CD4-positive, alpha-beta T cell treated with Interleukin-6 for 4 hours (primary cell): ENCODE results near the gene SLC25A1.

Experiments used
- DNase-seq: peaks from one replicate; pipeline ENCODE4 v3.0.0-alpha.2; 2020; ENCODE audit warnings: mixed read lengths

Gene SLC25A1

DNA sequence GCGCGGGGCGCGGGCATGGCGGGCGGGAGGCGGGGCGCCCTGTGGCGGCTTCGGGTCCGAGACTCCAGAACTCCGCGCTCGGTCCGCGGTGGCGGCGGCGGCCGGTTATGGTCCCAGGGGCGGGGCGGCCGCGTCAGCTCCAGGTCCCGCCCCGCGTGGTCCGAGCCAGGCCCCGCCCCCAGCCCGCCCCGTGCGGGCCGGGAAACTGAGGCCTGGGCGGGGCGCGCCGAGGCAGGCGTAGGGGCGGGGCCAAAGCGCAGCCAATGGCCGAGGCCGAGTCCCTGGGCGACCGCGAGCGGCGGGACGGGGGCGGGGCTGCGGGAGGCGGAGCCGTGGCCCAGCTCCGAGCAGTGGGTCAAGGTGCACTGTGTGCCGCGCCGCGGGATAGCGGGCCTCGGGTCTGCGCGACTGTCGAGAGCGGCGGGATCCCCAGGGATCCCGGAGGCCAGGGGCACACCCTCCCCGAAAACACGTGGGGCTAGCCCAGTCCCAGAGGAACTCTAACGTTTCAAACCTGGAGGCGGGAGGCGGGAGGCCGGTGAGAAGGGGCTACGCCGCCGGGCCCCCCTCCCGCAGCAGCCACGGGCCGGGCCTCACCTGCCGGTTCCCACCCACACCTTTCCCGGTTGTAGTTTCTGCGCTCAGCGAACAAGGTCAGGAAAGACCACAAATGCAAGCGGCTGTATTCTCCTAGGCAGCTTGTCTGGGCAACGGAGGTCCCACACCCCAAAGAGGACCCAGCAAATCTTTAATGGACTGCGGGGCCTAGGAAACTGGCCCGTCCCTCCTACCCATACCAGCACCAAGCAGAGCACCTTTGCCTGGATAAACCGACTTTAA, at the start of gene SLC25A1:
Gene SLC25A1 (minus strand): TSS at position 80 of the 840 bp plus-strand sequence. CDS start 63 bp downstream, at position 17.
- peak; percentile 95 for DNase-seq

DNA sequence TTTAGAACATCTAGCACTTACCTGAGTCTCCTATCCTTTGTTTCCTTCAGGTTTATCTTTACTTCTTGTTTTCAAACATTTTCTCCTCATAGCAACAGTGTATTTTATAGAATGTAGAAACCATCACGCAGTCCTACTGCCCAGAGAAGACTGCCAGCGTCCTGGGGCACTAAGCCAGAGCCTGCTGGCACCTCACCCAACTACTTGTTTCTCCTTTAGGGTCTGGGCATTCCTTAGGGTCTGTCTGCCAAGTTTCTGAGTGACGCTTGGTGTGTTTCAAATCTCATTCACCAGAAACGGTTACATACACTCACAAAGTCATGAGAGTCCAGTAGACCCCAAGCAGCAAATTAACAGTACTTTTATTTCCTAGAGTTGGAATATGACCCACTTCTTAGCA, 49.6 kb upstream of the SLC25A1 start:
- DNase-seq, result no peak

DNA sequence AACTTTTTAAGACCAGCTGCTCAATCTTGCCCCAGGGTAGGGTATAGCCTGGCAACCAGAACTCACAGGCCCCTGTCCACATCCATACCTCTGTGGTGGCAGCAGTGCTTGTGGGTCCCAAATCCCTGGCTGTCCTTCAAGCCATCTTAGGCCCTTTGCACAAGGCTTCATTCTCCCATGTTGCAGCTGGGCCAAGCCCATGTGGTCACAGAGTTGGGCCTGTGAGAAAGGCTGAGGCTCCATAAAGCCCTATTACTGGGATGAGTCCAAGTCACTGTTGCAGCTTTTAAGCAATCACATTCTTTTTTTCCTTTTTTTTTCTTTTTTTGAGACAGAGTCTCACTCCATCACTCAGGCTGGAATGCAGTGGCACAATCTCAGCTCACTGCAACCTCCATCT, 47.9 kb upstream of the SLC25A1 start:
- no peak for DNase-seq

DNA sequence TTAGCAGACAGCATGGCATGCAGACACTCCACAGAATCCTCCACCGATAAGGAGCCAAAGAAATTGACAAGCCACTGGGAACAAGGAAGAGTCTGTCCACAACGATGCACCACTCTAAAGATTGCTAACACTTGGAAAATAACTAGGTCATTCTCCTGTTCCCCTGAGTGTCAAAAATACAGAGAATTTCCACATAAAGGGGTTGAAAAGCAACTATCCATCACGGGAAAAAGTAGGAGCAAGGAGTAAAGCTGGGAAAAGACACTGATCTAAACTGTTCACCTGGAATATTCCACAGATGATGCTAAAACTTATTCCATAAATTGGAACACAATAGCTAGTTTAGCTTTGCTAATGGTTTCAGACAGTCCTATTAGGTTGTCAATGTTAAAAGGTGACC, 47.0 kb upstream of the SLC25A1 start:
- no peak for DNase-seq

DNA sequence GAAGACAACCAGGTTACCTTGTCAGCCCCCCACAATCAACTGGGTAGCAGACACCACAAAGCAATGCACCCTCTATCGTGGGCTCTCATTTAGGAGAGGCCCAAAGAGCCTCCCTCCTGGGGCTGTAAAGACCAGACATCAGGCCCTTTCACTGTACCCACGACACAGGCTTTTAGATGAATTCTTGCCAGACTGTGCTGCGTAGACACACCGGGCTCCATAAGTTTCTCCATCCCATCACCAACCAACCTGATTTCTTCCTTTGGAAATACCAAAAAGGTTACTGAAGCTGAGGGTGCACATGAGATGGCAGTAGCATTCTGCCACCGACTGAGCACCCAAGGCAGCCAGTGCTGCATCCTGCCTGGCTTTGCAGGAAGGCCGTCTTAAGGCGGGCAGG, 46.4 kb upstream of the SLC25A1 start:
- DNase-seq, result no peak

DNA sequence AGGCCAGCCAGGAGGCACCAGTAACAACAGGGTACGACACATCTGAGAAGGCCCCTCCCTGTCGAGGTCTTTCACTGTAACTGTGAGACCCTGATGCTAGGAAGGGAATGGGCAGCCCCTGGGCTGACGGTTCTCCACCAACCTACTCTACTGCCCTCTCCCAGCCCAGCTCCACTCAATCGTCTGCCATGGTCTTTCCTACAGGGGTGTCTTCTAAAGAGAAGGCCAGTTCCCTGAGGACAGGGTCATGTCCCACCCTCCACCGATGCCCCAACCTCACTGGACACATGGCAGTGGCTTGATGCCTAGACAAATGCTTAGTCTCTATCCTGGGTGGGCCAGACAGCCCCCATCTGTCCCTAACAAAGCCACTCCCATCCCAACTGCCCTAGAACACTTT, 46.0 kb upstream of the SLC25A1 start:
- no peak for DNase-seq

DNA sequence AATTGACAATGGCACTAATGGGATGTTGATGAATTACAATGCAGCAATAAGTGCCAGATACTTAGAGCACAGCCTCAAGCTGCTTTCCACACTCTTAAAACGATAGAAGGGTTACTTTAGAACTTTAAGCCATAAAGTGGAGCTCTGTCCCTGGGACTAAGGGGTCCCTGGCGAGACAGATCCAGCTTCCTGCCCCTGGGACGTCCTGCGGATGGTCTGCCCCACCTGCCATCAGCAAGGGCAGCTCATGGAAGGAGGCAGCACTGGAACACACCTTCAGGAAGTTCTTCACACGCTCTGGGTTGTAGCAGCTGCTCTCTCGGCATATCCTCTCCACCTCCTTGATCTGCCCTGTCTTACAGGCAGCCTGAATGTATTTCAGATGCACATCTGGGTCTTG, 45.1 kb upstream of the SLC25A1 start:
- no peak for DNase-seq

DNA sequence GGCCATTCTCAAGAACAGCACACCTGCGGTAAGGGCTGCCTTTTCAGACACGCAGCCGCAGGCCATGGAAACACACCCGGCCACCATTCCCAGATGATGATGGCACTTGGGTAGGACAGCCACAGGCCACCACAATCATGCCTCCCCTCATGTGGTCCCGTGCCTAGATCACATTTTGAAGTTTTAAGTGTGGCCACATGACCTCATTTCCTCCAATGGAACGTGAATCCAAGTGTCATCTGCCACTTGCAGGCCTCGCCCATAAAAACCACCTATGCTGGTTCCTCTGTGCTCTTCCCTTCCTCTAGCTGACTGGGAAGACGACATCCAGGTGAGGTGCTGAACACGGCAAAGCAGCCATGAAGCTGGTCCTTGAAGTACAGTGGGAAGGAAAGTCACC, 44.6 kb upstream of the SLC25A1 start:
- DNase-seq, result no peak

DNA sequence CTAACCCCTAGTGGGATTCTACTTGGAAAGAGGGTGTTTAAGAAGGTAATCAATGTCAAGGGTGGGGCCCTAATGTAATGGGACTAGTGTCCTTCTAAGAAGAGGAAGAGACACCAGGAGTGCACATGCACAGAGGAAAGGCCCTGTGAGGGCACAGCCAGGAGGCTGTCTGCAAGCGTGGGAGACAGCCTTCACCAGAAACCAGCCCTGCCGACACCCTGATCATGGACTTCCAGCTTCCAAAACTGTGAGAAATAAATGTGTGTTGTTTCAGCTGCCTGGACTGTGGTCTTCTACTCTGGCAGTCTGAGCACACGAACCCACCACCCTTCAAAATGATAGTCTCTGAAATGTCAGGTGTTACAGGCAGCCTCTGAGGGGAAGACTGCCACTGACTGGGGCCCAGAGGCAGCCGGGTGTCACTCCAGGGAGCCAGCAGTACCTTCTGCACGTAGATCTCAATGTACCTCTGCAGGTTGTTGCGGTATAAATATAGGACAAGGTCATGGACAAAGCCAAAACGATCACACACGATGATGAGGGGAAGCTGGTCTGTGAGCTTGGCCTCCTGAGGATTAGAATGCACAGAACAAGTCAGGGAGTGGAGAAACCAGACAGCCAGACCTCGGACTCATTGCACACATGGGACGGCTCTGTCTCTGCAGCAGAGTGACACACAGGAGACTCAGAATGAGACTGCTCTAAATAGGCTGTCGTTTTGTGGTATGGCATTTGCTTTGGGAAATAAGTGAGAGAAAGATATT, 43.9 kb upstream of the SLC25A1 start:
- DNase-seq, result no peak

DNA sequence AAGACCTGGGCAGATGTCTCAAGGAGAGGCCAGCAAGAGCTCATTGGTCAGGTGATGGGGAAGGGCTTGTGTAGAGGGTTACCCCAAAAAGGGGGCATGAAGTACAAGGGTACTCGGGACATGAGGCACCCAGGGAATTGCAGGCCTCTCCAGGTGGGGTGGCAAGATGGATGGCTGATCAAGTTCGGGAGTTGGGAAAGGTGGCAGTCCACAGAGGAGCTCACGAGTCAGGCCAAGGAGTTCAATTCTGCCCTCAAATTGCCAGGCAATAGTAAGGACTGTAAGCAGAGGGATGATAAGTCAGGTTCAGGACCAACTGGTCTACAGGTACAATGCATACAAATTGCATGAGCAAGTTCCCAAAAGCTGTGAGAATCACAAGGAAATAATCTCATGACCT, 42.3 kb upstream of the SLC25A1 start:
- no peak for DNase-seq

DNA sequence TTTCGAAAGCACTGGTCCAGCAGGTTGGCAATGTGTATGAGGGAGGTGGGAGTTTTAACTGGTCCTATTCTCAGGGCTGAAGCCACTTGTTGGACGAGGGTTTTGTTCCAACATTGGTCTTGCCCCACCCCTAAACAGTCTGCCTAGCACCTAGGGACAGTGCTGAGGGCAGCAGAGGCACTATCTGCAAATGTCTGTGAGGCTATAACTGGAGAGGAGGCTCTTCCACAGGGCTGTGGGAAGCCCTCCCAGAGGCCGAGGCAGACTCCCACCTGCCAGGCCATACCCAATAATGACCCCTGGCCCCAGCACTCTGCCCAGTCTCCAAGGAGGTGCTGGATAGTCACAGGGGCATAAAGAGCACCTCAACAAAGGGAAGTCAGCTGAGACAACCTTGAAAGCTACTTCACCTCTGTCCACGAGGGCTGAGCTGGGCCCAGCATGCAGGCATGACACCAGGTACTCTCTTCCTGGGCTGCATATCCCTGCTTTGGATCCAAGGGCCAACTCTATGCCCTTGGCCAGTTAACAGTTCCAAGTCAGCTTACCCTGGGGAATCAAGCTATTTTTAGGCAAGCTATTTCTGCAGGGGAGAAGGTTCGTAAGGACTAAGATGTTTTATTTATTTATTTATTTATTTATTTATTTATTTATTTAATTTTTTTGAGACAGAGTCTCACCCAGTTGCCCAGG, 40.2 kb upstream of the SLC25A1 start:
- DNase-seq, result no peak

DNA sequence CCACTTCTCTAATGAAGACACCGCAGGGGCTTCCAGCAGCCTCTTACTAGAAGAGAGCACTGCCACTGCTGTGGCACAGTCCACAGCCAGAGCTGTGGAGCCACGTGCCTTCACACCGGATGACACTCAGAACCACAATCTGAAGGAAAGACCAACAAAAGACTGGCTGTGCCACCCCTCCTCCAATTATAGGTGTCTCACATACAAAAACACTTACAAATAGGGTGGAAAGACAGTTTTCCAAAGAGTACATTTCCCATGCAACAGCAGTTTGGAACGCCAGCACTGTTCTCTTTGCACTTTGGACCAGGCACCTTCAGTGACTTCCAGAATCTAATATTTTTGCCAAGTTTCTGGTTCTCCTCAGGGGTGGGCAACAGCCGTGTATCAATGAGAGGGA, 38.0 kb upstream of the SLC25A1 start:
- DNase-seq, result no peak

DNA sequence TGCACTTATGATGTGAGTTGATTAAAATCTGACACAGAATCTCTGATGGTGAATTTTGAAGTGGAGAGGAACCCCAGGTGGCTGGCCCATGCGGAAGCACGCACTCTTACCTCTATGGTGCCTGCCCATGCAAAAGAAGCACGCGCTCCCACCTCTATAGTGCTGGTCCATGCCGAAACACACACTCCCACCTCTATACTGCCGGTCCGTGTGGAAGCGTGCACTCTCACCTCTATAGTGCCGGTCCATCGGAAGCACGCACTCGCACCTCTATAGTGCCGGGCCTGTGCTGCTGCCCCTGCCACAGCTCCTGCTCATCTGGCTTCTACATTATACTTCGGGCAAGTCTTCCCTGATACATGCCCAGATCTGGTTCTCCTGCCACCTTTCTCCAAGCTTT, 36.8 kb upstream of the SLC25A1 start:
- no peak for DNase-seq

DNA sequence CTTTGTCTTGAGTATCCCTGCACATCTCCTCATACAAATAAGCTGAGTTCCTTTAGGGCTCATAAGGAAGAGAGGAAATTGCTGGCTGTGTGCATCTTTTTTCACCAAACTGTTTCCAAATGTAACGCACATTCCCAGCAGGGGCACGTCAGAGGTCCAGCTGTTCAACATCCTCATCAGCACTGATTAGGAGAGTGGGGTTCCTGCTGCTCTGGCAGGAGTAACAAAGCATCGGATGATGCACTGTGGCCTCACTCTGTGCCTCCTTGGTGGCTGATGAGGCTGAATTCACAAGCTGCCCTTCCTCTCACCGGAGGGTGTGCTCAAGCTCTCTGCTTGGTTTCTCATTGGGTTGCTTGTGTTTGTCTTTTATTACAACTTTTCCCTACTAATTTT, 35.5 kb upstream of the SLC25A1 start:
- no peak for DNase-seq

DNA sequence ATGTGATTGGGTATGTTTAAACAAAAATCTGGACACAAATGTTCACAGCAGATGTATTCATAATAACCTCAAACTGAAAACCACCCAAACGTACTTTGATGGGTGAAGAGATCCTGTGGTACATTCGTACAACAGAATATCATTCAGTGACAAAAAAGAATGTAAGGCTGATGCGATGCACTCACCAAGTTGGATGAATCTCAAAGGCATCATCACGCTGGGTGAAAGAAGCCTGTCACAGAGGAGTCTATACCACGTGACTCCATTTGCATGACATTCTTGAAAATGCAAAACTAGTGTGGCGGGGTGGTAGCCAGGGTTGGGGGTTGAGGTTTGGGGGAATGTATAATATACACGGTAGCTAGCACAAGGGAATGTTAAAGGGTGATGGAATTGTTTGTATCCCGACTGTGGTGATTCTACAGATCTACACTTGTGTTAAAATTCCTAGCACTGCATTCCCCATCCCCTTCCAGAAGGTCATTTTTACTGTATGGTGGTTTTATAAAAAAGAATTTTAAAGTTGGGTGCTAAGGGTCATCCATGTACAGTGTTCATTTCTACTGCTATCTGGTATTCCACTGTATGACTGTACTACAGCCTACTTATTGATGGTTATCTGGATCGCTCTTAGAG, 35.0 kb upstream of the SLC25A1 start:
- no peak for DNase-seq

DNA sequence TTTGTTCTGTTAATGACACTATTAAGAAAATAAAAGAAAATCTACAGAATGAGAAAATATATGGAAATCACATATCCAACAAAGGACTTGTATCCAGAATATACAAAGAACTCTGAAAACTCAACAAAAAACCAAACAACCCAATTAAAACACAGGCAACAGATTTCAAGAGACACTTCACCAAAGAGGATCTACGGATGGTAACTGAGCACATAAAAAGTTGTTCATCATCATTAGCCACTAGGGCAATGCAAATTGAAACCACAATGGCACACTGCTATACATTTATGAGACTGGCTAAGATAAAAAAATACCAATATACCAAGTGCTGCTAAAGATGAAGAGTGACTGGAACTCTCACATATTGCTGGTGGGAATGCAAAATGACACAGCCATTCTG, 34.5 kb upstream of the SLC25A1 start:
- no peak for DNase-seq

DNA sequence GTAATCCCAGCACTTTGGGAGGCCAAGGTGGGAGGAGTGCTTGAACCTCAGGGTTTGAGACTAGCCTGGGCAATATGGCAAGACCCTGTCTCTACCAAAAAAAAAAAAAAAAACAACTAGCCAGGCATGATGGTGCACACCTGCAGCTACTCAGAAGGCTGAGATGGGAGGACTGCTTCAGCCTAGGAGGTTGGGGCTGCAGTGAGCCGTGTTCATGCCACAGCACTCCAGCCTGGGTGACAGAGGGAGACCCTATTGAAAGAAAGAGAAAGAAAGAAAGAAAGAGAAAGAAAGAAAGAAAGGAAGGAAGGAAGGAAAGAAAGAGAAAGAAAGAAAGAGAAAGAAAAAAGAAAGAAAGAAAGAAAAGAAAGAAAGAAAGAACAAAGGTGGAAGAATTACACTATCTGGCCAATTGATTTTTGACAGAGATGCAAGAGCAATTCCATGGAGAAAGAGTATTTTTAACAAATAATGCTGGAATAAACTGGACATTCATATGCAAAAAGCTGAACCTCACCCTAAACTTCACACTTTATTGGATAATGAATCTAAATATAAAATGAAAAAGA, 33.9 kb upstream of the SLC25A1 start:
- DNase-seq, result no peak

DNA sequence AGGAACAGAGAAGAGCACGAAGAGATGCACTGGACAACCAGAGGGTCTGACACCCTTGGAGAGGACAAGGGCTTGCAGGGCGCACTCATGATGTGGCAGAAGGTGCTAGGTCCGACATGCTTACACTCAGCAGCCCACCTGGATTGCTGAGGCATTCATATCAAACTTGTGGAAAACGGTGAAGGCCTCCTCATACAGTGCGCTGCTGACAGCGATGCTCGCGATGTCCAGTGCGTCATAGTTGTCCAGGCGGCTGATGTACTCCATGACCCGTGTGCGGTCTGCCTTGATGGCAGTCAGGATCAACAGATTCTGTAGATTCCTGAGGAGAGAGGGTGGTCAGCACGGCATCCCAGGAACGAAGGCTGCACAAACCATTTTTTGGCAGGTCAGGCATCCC, 31.7 kb upstream of the SLC25A1 start:
- DNase-seq, result no peak

DNA sequence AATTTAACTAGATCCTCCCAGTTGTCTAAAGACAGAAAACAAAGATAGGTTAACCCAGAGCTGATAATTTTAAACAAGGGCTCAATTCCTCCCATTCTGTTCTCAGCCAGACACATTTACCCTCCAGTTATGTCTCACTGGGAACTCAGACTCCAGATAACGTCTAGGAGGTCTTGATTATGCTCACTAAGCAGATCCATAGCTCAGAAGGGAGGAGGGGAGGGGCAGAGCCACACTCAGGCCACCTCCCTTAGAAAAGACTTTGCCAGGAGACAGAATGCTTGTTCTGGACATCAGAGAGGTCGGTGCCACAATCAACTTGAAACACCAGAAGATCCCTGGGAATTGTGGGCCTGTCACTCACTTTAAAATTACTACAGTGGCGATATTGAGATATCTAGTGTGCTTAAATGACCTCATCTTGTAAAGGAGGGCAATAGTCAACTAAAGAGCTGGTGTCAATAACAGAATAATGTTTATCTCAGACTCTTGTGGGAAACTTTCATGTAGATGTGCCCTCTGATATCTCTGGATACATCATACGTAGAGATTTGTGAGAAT, 29.8 kb upstream of the SLC25A1 start:
- DNase-seq, result no peak

DNA sequence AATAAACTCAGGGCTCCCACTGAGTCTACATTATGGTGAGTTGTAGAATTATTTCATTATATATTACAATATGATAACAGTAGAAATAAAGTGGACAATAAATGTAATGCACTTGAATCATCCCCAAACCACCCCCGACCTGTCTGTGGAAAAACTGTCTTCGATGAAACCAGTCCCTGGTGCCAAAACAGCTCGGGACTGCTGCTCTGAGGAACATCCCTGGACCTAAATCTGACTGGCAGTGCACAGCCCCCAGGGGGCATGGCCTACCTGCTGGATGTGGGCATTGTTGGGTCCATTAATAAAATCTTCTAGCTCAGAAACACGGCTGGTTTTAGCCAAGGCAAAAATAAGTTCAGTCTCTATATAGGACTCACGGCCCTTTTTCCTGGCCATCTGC, 29.3 kb upstream of the SLC25A1 start:
- DNase-seq, result no peak

DNA sequence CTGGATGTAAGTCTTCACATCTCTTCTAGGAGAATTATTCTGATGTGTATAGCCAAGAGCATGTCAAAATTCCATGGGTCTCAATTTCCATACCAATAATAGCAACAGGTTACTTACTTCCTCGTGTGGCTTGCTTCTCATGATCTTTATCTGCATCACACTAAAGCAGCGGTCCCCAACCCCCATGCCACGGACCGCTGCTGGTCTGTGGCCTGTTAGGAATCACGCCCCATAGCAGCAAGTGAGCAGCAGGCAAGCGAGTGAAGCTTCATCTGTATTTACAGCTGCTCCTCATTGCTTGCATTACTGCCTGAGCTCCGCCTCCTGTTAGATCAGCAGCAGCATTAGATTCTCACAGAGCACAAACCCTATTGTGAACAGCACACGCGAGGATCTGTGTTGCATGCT, 28.9 kb upstream of the SLC25A1 start:
- no peak for DNase-seq

DNA sequence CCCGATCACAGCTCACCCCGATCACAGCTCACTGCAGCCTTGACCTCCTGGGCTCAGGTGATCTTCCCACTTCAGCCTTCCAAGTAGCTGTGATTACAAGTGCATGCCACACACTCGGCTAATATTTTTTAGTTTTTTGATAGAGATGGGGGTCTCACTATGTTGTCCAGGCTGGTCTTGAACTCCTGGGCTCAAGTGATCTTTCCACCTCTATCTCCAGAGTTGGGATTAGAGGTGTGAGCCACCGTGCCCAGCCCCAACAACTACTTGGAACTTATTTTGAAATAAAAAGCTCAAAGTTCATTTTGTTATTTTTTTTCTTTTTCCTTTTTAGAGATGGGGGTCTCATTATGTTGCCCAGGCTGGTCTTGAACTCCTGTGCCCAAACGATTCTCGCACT, 27.8 kb upstream of the SLC25A1 start:
- DNase-seq, result no peak

DNA sequence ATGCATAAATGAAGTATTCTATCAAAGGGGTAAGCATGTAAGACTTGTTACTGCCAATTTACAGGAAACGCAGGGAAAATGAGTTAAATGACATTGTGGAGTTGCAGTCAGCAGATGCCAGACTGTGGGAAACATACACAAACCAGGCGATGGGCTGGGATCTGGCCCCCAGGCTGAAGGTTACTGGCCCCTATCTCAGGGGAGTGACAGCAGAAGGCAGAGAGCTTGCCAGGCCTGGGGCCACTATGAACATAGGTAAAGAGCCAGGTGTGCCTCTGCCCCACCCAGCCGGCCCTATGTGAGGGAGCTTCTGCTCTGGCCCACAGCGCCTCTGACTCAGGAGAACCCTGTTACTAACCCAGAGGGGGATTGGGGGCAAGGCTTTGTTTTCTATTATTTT, 26.1 kb upstream of the SLC25A1 start:
- DNase-seq, result no peak
